ENCODE data around the gene VPS35L. TPM values are rescaled to one million over a fixed set of nuclear protein-coding genes. Genes with fewer than 3 reads are reported as not detected.
"Not testable (repeated sequence)": the region's sequence is repeated elsewhere in the genome, so short reads cannot be mapped to it uniquely, and the experiment has no call there.

VPS35L gene
- total RNA-seq, 1 experiment from 2014 or later, result 20.8 TPM

- no peak overlapping the region for H3K4me3 ChIP-seq
- no peaks in the 10 kb centered on the region for H3K4me1 ChIP-seq
- no peak for DNase-seq
- H3K9me3 ChIP-seq (replicated peaks), result no peaks in the 10 kb centered on the region
- H3K36me3 ChIP-seq, result no peaks in the 10 kb centered on the region
- H3K27me3 ChIP-seq, result no peaks in the 10 kb centered on the region
- H3K27ac ChIP-seq, result no peak overlapping the region
These were observed 116.9 kb downstream of the VPS35L start for GRCh38 chr16:19672378-19672777.

- H3K27me3 ChIP-seq, result no peaks in the 10 kb centered on the region
- no peaks in the 10 kb centered on the region for H3K4me1 ChIP-seq
- DNase-seq, result no peak
- no peaks in the 10 kb centered on the region for H3K36me3 ChIP-seq
- H3K4me3 ChIP-seq, result no peak overlapping the region
- H3K9me3 ChIP-seq (replicated peaks), result no peaks in the 10 kb centered on the region
- H3K27ac ChIP-seq, result no peak overlapping the region
These were observed 119.0 kb downstream of the VPS35L start for GRCh38 chr16:19674485-19674884.

- no peak for DNase-seq
- Histone ChIP-seq H3K4me1 (no peaks in the 10 kb centered on the region), H3K36me3 (no peaks in the 10 kb centered on the region), H3K4me3 (no peak overlapping the region), H3K27me3 (no peaks in the 10 kb centered on the region), H3K27ac (no peak overlapping the region), H3K9me3 (replicated peaks) (no peaks in the 10 kb centered on the region)
These were observed 121.9 kb downstream of the VPS35L start for GRCh38 chr16:19677402-19677801.

- H3K36me3 ChIP-seq, result no peaks in the 10 kb centered on the region
- H3K27ac ChIP-seq, result no peak overlapping the region
- H3K27me3 ChIP-seq, result no peaks in the 10 kb centered on the region
- no peak overlapping the region for H3K4me3 ChIP-seq
- DNase-seq, result no peak
- H3K4me1 ChIP-seq, result no peaks in the 10 kb centered on the region
- peaks cover 4% of the 10 kb centered on the region for H3K9me3 ChIP-seq (replicated peaks)
These were observed 123.3 kb downstream of the VPS35L start for GRCh38 chr16:19678804-19679203.

- DNase-seq; H3K9me3 ChIP-seq (replicated peaks); H3K36me3 ChIP-seq; H3K27ac ChIP-seq; H3K4me3 ChIP-seq; H3K27me3 ChIP-seq; H3K4me1 ChIP-seq: not testable (repeated sequence)
These were observed 123.8 kb downstream of the VPS35L start for GRCh38 chr16:19679281-19679680.

- H3K9me3 ChIP-seq (replicated peaks), result peaks cover 4% of the 10 kb centered on the region
- no peak overlapping the region for H3K27ac ChIP-seq
- H3K4me1 ChIP-seq, result no peaks in the 10 kb centered on the region
- H3K4me3 ChIP-seq, result no peak overlapping the region
- DNase-seq, result no peak
- 0 out of 2 replicates have a peak, but pooled peaks cover 6% of the 10 kb centered on the region for H3K36me3 ChIP-seq
- no peaks in the 10 kb centered on the region for H3K27me3 ChIP-seq
These were observed 125.4 kb downstream of the VPS35L start for GRCh38 chr16:19680881-19681340.

- Histone ChIP-seq H3K36me3 (0 out of 2 replicates have a peak, but pooled peaks cover 6% of the 10 kb centered on the region), H3K9me3 (replicated peaks) (peaks cover 4% of the 10 kb centered on the region), H3K4me1 (no peaks in the 10 kb centered on the region), H3K27ac (no peak overlapping the region), H3K27me3 (no peaks in the 10 kb centered on the region), H3K4me3 (no peak overlapping the region)
- no peak for DNase-seq
These were observed 126.1 kb downstream of the VPS35L start for GRCh38 chr16:19681637-19682036.

GRCh38 chr16:19683453-19684236 is 128.1 kb downstream of the VPS35L start:
- no peaks in the 10 kb centered on the region for H3K4me1 ChIP-seq
- DNase-seq, result no peak
- peaks cover 4% of the 10 kb centered on the region for H3K9me3 ChIP-seq (replicated peaks)
- H3K27ac ChIP-seq, result no peak overlapping the region
- no peaks in the 10 kb centered on the region for H3K27me3 ChIP-seq
- no peak overlapping the region for H3K4me3 ChIP-seq
- 0 out of 2 replicates have a peak, but pooled peaks cover 6% of the 10 kb centered on the region for H3K36me3 ChIP-seq

- Histone ChIP-seq H3K27me3 (no peaks in the 10 kb centered on the region), H3K27ac (no peak overlapping the region), H3K36me3 (0 out of 2 replicates have a peak, but pooled peaks cover 6% of the 10 kb centered on the region), H3K4me3 (no peak overlapping the region), H3K4me1 (no peaks in the 10 kb centered on the region), H3K9me3 (replicated peaks) (peaks cover 4% of the 10 kb centered on the region)
- DNase-seq, result no peak
These were observed 129.7 kb downstream of the VPS35L start for GRCh38 chr16:19685176-19685575.

GRCh38 chr16:19687279-19687678 is 131.8 kb downstream of the VPS35L start:
- no peak overlapping the region for H3K27ac ChIP-seq
- DNase-seq, result no peak
- H3K4me1 ChIP-seq, result no peaks in the 10 kb centered on the region
- peaks cover 4% of the 10 kb centered on the region for H3K9me3 ChIP-seq (replicated peaks)
- 0 out of 2 replicates have a peak, but pooled peaks cover 6% of the 10 kb centered on the region for H3K36me3 ChIP-seq
- H3K27me3 ChIP-seq, result no peaks in the 10 kb centered on the region
- H3K4me3 ChIP-seq, result no peak overlapping the region

GRCh38 chr16:19688396-19689024 is 133.0 kb downstream of the VPS35L start:
- Histone ChIP-seq H3K36me3 (0 out of 2 replicates have a peak, but pooled peaks cover 6% of the 10 kb centered on the region), H3K27ac (no peak overlapping the region)

GRCh38 chr16:19689342-19689741 is 133.8 kb downstream of the VPS35L start:
- no peaks in the 10 kb centered on the region for H3K4me1 ChIP-seq
- 0 out of 2 replicates have a peak, but pooled peaks cover 6% of the 10 kb centered on the region for H3K36me3 ChIP-seq
- H3K9me3 ChIP-seq (replicated peaks), result no peaks in the 10 kb centered on the region
- H3K4me3 ChIP-seq, result no peak overlapping the region
- H3K27ac ChIP-seq, result no peak overlapping the region
- DNase-seq, result no peak
- H3K27me3 ChIP-seq, result no peaks in the 10 kb centered on the region

More at GRCh38 chr16:19688396-19689024, 133.0 kb downstream of the VPS35L start:
- Histone ChIP-seq H3K4me1 (no peaks in the 10 kb centered on the region), H3K27me3 (no peaks in the 10 kb centered on the region), H3K9me3 (replicated peaks) (peaks cover 2% of the 10 kb centered on the region), H3K4me3 (no peak overlapping the region)
- no peak for DNase-seq

- H3K9me3 ChIP-seq (replicated peaks), result no peaks in the 10 kb centered on the region
- no peak overlapping the region for H3K27ac ChIP-seq
- no peak for DNase-seq
- H3K36me3 ChIP-seq, result 0 out of 2 replicates have a peak, but pooled peaks cover 4% of the 10 kb centered on the region
- H3K27me3 ChIP-seq, result no peaks in the 10 kb centered on the region
- H3K4me1 ChIP-seq, result no peaks in the 10 kb centered on the region
- no peak overlapping the region for H3K4me3 ChIP-seq
These were observed 134.7 kb downstream of the VPS35L start for GRCh38 chr16:19690196-19690595.

GRCh38 chr16:19691161-19691711 is 135.7 kb downstream of the VPS35L start:
- DNase-seq, result no peak
- H3K9me3 ChIP-seq (replicated peaks), result no peaks in the 10 kb centered on the region
- no peaks in the 10 kb centered on the region for H3K36me3 ChIP-seq
- no peak overlapping the region for H3K4me3 ChIP-seq
- no peak overlapping the region for H3K27ac ChIP-seq
- H3K4me1 ChIP-seq, result 0 out of 2 replicates have a peak, but pooled peaks cover 1% of the 10 kb centered on the region
- no peaks in the 10 kb centered on the region for H3K27me3 ChIP-seq

- no peak for DNase-seq
- no peaks in the 10 kb centered on the region; the same call in 1 of the 2 replicates for H3K36me3 ChIP-seq
- no peak overlapping the region for H3K27ac ChIP-seq
These were observed 139.5 kb downstream of the VPS35L start for GRCh38 chr16:19694989-19695388.

More at GRCh38 chr16:19694989-19695388, 139.5 kb downstream of the VPS35L start:
- H3K4me1 ChIP-seq, result peaks cover 10% of the 10 kb centered on the region; the same call in 1 of the 2 replicates
- H3K27me3 ChIP-seq, result no peaks in the 10 kb centered on the region
- H3K9me3 ChIP-seq (replicated peaks), result no peaks in the 10 kb centered on the region
- no peak overlapping the region for H3K4me3 ChIP-seq
